Islet of Langerhans (tissue), 1 donor: Measurements from ENCODE around the gene CORO7.

Experiments used
- FAIRE-seq: peaks from one replicate; lab custom pipeline; 2011; peaks lifted over from hg19 to GRCh38; lab: Jason Lieb, UNC

Gene CORO7

DNA sequence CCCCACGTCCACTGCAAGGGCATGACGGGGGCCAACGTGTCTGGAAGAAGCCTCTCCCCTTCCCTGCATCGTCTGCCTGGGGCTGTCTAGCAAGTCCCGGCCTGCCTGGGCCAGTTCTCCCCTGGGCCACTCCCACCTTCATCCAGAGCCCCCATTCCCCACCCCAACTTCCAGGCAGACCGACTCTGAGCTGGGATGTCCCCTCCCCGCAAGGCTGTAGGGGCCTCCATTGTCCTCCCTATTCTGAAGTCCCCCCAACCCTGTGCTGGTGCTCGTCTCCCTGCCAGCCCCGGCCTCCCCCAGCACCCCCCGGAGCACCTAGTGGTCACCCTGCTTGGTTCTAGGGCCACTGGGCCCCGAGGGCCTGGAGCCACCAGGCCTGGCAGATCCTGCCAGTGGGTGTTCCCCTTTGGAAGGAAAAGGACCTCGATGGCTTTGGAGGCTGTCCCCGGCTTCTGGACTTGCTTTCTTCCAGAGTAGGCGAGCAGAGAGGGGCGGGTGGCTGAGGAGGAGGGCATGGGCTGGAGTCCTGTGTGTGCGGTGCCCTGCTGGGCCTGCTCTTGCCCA lies 95.7 kb downstream of the CORO7 start:
- FAIRE-seq = no peak

DNA sequence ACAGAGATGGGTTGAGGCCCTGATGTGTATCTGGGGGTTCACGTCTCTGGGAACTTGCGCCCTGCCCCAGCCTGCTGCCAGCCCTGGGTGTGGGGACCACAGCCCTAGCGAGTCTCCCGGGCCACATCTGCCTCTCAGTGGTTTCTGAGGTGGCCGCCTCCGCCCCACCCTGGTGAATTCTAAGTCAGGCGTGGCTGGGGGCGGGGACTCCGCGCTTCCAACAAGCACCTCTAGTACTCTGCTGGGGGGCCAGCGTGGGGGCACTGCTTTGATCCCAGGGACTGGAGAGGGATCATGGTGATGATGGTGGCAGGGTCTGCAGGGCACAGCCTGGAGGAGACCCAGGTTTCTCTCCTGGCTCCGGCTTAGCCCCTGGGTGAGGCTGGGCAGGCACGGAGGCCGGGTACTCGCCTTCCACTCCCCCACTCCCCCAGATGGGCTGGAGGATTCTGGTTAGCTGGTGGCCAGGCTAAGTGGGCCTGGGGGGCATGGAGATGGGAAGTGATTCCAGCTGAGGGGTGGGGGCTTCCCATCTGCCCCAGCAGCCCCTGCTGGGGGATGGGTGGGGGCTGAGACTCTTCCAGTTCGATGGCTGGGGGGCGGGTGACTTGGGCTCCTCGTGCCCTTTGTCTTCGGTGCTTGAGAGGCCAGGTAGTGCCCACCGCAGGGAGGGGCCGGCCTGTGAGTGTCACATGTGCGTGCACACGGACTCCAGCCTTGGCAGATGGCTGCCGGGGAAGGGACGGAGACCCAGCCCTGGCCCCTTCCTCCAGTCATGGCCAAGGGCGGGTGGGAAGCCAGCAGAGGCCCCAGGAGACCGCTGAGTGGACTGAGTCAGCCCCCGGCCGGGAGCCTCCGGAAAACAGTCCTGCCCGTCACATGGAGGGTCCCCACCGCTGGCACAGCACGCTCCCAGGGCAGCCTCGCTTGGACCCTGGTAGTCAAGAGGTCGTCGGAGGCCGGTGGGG lies 96.7 kb downstream of the CORO7 start:
- FAIRE-seq = no peak

DNA sequence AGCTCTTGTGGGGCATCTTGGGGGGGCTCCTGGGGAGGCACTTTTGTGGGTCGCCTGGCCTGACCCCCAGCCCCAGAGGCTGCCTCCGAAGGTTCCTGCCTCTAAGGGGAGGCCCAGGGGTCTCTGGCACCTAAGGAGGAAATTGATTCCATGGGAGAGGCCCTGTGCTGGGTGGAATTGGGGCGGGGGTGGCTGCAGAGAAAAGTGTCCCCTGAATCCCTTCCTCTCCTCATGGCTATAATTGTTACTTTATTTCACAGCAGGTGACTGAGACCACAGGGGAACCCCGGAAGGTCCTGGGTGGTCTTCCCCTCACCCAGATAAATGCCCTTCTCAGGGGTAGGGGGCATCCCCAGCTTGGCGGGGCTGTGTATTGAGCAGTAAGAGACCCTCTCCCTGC lies 97.4 kb downstream of the CORO7 start:
- FAIRE-seq = no peak

DNA sequence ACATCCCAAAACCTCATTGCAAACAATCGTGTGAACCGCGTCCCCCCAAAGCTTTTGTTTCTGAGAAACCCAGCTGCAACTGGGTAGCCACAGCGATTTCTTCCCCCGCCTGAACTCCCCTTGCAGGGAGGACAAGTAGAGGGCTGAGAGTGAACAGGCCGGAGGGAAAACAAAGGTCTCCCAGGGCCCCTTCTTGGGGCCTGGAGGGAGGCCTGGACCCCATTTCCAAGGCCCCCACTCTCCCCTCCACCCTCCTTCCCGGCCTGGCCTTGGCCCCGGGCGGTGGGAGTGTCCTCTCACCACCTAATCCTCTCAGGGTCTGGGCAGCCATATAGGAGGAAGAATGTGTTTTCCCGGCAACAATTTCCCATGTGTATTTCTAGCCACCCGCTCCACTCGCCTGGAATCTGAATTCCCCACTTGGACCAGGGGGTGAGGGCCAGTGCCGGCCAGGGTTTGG lies 97.9 kb downstream of the CORO7 start:
- FAIRE-seq = no peak

DNA sequence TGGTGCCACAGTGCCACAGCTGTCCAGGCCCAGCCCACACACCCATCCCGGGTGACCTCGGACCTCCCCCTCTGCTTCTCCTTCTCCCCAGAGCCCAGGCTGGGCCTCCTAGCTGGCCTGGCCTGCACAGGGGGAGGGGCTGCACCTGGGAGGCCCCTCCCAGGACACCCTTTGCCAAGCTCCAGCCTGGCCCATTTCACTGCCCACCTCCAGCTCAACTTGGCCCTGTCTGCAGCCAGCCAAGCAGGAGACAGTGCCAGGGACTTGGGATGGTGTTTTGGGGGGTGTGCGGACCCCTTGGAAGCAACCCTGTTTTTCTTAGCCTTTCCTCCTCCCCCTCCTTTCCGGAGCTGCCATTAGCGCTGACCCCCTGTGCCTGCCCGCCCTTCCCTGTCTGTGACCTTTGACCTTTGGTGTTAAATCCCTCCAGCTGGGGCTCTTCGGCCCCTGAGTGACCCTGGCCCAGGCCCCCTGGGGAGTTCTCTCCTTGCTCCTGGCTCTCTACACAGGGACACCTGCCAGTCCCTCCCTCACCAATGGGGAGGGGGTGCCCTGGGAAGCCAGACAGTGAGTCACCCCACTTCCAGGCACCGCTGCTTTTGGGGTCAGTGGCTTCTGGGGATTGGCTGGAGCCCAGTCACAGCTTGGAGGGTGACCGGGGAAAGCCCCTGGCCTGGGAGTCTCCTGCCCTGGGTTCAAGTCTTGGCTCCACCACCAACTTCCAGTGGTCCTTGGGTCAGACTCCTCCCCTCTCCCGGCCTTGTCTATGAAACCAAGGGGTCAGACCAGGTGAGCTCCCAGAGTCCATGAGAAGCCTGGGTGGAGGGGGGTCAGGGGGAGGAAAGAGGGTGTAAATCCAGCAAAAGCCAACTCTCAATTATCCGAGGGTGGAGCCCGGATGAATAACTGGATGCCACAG lies 98.6 kb downstream of the CORO7 start:
- FAIRE-seq = no peak

DNA sequence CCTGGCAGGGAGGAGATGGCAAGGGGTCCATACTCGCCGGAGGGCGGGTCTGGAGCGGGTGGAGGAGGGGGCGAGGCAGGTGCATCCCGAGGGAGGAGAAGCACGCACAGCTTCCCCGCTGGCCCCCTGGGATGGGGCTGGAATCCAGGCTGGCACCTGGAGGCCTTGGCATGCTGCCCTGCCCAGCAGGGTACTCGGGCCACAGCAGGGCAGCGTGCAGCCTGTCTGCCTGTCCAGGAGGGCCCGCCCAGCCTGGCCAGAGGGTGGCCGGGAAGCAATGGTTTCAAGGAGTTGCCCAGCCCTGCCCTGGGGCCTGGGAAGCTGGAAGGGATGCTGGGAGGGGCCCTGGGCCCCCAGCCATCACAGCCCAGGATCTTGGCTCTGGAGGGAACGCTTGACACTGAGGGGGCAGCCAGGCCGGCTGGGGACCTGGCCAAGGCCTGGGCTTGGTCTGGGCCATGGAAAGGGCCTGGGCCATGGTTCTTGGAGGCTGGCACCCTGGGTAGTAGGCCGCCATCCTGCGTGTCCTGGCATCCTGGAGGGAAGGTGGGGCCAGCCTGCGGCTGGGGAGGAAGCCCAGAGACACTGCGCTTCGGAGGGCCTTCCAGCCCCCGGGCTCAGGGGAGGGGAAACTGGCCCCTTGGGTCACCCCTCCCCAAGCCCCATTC lies 99.4 kb downstream of the CORO7 start:
- FAIRE-seq = no peak

DNA sequence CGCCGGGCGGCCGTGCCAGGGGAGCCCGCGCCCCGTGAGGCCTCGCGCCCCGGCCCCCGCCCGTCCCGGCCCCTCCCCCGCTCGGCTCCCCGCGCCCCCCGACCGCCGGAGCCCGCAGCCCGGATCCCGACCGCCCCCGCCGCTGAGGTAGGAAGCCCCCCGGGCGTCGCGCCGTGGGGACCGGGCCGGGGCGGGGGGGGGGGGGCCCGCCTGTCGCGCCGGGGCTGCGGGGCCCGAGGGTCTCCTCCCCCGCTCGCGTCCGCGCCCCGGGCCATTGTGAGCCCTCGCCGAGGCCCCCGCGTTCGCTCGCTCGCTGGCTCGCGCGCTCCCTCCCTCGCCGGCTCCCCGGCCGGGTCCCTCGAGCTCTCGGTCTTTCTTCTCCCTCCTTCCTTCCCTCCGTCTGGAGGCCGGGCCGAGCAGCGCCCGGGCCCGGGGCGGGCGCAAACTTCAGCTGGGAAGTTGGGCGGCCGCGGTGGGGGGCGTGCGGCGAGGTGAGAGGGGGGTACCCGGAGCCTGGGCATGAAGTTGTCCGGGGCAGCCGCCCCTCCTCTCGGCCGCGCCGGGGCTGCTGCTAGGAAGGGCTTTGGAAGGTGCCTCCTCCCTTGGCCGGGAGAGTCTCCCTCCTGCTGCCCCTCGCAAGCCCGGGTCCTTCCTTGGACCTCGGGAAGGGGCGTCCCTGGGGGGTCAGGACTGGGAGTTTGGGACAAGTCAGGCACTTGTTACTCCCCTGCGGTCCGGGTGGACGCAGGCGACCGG lies 100.1 kb downstream of the CORO7 start:
- no peak for FAIRE-seq

DNA sequence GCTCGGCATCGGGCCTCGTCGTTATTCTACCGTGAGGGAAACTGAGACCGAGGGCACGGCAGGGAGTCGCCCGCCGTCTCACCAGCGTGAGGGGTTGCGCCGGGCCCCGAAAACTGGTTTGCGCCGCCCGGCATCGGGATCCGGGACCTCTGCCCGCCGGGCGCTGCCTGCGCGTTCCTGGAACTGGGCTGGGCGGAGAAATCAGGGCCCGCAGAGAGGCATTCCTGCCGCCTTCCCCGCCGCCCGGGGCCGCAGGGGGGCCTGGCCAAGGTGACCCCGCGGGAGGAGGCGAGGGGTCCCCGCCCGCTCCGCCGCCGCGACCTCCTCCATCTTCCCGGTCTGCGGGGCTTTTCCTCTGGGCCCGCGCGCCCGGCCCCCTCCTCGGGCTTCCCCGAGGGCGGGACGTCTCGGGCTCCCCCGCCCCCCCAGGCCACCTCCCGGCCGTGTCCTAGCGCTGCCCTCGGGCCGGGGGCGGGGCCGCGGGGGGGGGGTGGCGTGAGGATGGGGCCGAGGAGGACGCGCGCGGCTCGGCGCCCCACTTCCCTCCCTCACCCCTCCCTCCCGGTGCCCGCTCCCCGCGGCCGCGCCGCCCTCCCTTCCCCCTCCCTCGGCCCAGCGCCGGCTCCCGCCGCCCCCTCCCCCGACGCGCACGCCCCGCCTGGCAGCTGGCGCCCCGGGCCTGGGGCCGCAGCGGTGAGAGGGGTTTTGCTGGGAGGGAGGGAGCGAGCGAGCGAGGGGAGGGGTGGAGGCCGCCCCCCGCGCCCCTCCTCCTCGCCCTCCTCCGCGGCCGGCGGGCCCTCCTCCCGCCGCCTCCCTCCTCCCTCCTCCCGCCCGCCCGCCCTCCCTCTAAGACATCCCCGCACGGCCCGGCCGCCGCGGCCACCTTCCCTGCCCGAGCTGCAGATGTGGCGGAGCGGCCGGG lies 100.9 kb downstream of the CORO7 start, which contains the start of gene GLIS2:
Gene GLIS2, plus strand, starts transcription at position 882 of the 922 bp plus-strand sequence. CDS start 16,214 bp downstream, outside the sequence.
- no peak for FAIRE-seq

DNA sequence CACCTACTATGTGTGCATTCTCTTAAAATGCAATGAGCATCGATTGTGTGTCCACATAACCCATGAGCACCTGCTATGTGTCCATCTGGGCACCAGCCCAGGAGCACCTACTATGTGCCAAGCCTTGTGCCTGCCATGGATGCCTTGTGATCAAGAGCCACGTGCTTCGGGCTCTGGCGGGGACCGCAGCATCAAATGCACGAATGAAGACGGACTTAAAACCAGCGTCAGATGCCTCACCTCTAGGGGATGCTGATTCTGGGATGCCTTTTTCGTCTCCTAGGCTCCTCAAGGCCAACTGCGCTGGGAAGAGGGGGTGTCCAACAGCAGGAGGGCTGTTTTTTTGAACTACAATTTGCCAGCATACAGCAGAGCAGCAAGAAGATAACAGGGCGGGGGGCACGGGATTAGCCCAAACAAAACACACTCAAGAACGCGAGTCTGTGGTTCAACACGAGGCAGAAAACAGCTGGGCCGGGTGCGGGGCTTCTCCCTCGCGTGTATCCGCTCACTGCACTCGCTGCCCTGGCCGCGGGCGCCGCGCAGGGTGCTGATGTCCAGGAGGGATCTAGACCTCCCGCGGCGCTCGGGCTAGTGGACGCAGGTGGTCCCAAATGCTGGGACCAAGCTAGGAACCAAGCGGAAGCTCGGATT lies 101.7 kb downstream of the CORO7 start:
- FAIRE-seq = no peak

DNA sequence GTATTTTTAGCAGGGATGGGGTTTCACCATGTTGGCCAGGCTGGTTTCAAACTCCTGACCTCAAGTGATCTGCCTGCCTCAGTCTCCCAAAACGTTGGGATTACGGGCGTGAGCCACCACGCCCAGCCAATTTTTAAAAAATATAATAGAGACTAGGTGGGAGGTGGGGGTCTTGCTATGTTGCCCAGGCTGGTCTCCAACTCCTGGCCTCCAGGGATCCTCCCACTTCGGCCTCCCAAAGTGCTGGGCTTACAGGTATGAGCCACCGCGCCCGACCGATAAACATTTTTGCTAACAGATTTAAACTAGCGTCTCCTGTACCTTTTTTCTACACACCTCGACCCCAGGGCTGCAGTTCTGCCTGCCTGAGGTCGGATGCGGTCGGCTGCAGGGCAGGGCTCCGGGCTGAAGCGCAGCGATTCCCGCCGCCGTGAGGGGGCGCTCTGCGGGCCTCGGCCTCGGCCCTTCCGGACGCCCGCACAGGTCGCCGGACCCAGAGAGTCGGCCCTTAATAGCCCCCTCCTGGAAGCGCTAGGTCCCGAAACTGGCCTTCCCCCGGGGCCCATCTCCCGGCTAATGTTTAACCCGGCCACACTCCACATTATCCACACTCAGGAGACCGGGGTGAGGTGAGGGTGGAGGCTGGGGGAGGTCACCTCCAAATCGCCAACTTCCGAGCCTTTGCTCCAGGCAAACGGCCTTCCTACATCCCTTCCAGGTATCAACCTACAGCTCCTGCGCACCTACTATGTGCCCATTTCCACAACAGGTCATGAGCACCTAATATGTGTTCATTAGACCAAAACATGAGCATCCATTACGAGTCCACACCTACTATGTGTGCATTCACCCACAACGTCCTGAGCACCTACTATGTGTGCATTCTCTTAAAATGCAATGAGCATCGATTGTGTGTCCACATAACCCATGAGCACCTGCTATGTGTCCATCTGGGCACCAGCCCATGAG lies 102.5 kb downstream of the CORO7 start:
- FAIRE-seq = no peak

DNA sequence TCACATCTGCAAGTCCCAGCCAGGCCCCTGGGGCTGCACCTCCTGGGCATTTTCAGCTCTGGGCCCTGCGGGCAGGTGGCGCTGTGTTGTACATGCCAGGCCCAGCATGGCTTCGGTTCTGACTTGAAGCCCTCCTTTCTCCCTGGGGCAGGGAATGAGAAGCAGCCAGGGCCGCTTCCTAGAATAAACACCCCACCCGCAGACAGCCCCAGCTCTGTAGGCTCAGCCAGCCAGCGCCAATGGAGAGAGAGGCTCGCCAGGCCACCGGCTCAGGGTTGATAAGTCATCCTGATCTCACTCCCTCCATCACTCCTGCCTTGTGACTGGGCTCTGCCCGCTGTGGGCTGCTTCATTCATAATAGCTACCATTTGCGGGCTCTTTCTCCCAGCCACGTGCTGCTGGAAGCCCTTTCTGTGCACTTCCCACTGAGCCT lies 106.5 kb downstream of the CORO7 start:
- FAIRE-seq = no peak

DNA sequence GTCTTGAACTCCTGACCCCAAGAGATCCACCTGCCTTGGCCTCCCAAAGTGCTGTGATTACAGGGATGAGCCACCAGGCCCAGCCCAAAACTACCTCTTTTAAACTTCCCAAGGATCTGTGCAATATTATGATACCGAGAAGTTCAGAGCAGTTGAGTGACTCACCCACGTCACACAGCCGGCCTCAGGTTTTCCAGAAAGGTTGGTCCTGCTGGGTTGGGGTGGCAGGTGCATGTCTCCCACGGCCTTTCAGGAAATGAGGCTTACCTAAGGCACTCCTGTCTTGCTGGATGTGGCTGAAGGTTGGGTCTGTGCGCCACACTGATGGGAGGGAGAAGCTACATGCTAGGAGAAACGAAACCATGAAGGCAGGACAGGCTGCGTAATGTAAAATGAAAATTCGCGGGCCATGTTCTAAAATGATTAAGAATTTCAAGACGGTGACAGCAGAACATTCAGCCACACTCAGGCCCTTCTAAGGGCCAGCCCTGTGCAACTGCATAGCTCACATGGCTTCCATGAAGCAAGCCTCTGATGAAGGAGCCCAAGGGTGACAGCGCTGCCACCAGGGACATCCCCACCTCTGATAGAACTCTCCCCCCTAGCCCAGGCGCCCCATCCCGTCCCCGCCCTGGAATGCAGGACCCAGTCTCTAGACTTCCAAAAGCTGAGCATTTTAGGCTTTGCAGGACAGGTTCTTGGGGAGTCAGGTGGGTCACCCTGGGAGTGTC lies 107.1 kb downstream of the CORO7 start:
- no peak for FAIRE-seq

DNA sequence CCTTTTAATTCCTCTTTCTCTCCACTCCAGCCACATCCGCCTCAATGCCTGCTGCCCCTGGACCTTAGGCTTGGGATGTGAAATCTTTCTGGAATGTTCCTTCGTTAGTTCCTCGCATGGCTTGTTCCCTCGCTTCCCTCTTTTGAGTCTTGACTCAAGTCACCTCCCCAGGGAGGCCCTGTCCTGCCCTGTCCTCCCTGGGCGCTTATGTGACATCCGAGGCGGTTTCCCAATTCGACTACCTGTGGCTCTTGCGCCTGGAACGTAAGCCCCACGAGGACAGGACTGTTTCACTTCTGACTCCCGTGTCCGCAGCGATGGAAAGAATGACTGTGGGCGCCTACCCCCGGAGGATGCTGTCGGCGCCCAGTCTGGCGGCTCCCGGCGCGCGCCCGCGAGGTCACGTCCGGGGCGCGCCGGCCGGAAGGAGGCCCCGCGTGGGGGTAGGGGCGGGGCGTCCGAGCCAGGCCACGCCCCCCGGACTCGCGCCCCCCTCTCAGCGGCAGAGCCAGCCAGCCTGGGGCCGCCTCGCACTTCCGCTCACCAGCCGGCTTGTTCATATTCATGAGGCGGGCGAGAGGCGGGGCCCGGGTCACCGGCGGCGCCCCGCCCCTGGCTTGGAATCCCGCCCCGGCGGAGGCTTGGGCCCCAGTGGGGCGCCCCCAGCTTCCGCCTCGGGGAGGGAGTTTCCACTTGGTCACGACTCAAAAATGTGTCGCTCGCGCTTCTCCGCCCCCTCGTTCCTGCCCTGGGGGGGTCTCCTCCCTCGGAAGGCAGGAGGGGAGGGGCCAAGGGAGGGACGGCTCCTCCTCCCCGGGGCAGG lies 109.0 kb downstream of the CORO7 start:
- no peak for FAIRE-seq

DNA sequence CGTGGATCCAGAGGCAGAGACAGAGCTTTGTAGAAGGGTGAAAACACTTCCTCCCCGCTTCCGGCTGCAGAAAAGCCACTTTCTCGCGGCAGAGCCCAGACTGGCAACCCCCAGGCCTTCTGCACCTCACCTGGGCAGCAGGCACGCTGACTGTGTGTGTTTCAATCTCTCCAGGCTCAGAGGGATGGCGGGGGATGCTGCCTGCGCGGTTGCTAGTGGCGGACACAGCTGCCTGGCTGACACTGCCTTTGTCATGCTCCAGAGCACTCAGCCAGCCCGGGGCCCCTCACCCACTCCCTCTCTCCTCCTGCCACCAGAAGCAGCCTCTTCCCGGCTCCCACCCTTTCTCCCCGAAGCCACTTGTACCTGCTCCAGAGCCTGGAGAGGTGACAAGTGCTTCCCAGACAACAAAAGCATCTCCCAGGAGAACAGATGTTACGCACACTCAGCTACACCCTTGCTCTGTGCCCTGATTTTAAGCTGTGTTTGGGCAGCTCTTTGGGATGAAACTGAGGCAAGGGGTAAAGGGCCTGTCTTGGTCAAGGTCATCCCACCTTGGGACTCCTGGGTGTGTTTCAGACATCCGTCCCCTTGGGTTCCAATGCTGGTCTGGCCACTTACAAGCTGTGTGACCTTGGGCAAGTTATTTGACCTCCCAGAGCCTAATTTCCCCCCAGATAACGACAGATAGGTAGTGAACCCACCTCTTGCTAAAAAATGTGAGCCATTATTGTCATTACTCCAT lies 109.8 kb downstream of the CORO7 start:
- FAIRE-seq = no peak
